Measurements from ENCODE around the gene TPT1. TPM values are rescaled to one million over a fixed set of nuclear protein-coding genes. Genes with fewer than 3 reads are reported as not detected.

Gene TPT1
- total RNA-seq, 1 donor from 2014 or later: 2,772 TPM

DNA sequence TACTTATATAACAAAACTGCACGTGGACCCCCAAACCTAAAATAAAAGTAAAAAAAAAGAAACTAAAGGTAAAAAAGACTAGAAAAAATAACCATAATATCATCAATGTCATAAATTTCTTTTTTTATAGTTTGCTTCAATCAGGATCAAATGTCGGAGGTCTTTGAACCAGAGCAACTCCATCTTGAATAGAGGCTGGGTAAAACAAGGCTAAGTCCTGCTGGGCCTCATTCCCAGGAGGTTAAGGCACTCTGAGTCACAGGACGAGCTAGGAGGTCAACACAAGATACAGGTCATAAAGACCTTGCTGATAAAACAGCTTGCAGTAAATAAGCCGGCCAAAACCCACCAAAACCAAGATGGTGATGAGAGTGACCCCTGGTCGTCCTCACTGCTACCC lies 24.0 kb downstream of the TPT1 start:
- H3K27ac Mint-ChIP-seq: no peak overlapping the region
- no peaks in the 10 kb centered on the region for H3K4me1 Mint-ChIP-seq
- no peaks in the 10 kb centered on the region for H3K27me3 Mint-ChIP-seq (ENCODE audit: low read depth)
- H3K9me3 Mint-ChIP-seq: no peaks in the 10 kb centered on the region
- TF ChIP-seq, protein P1, sequence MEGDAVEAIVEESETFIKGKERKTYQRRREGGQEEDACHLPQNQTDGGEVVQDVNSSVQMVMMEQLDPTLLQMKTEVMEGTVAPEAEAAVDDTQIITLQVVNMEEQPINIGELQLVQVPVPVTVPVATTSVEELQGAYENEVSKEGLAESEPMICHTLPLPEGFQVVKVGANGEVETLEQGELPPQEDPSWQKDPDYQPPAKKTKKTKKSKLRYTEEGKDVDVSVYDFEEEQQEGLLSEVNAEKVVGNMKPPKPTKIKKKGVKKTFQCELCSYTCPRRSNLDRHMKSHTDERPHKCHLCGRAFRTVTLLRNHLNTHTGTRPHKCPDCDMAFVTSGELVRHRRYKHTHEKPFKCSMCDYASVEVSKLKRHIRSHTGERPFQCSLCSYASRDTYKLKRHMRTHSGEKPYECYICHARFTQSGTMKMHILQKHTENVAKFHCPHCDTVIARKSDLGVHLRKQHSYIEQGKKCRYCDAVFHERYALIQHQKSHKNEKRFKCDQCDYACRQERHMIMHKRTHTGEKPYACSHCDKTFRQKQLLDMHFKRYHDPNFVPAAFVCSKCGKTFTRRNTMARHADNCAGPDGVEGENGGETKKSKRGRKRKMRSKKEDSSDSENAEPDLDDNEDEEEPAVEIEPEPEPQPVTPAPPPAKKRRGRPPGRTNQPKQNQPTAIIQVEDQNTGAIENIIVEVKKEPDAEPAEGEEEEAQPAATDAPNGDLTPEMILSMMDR (IDR thresholded peaks at IDR 0.05; ENCODE audit: unreplicated experiment): no peak
- H3K36me3 Mint-ChIP-seq: no peaks in the 10 kb centered on the region
- H3K4me3 Mint-ChIP-seq: no peak overlapping the region
- no peak for DNase-seq (ENCODE audit: low spot score in 2 of 2, unreplicated experiment in 2 of 2)

DNA sequence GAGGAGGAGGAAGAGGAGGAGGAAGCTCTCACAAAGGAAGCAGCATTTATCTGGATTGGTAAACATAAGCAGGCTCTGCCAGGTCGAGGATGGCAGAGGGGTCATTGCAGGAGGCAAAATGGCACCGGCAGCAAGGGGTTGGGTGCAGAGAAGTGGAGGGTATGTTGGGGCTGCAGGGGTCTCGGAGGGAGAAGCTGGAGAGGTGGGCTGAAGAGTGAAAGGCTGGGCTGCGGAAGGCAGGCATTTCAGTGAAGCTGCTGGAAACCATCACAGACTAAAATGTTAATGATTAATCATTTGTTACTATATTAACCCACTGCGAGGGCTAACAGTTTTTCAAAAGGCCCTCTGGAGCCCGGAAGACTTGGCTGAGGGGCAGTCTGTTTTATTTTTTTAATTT lies 24.6 kb downstream of the TPT1 start:
- no peak overlapping the region for H3K27ac Mint-ChIP-seq
- DNase-seq (ENCODE audit: low spot score in 2 of 2, unreplicated experiment in 2 of 2): no peak

GRCh38 chr13:45315520-45316167 lies 25.3 kb downstream of the TPT1 start:
- TF ChIP-seq, protein P1 (IDR thresholded peaks at IDR 0.05; ENCODE audit: unreplicated experiment): no peak
- Mint-ChIP-seq H3K4me1 (peaks cover 7% of the 10 kb centered on the region), H3K9me3 (no peaks in the 10 kb centered on the region), H3K36me3 (no peaks in the 10 kb centered on the region), H3K27ac (no peak overlapping the region), H3K4me3 (no peak overlapping the region), H3K27me3 (ENCODE audit: low read depth) (peaks cover 4% of the 10 kb centered on the region)
- no peak for DNase-seq (ENCODE audit: low spot score in 2 of 2, unreplicated experiment in 2 of 2)

More for the DNA sequence above, 24.6 kb downstream of the TPT1 start:
- peaks cover 1% of the 10 kb centered on the region for H3K27me3 Mint-ChIP-seq (ENCODE audit: low read depth)
- no peak overlapping the region for H3K4me3 Mint-ChIP-seq
- H3K4me1 Mint-ChIP-seq: peaks cover 1% of the 10 kb centered on the region
- H3K36me3 Mint-ChIP-seq: no peaks in the 10 kb centered on the region
- TF ChIP-seq, protein P1 (IDR thresholded peaks at IDR 0.05; ENCODE audit: unreplicated experiment): no peak
- no peaks in the 10 kb centered on the region for H3K9me3 Mint-ChIP-seq

GRCh38 chr13:45314822-45315221 lies 26.2 kb downstream of the TPT1 start:
- Mint-ChIP-seq H3K27me3 (ENCODE audit: low read depth) (peaks cover 4% of the 10 kb centered on the region), H3K4me1 (peaks cover 10% of the 10 kb centered on the region), H3K27ac (no peak overlapping the region), H3K4me3 (no peak overlapping the region), H3K36me3 (no peaks in the 10 kb centered on the region), H3K9me3 (no peaks in the 10 kb centered on the region)
- TF ChIP-seq, protein P1 (IDR thresholded peaks at IDR 0.05; ENCODE audit: unreplicated experiment): no peak
- DNase-seq (ENCODE audit: low spot score in 2 of 2, unreplicated experiment in 2 of 2): no peak

DNA sequence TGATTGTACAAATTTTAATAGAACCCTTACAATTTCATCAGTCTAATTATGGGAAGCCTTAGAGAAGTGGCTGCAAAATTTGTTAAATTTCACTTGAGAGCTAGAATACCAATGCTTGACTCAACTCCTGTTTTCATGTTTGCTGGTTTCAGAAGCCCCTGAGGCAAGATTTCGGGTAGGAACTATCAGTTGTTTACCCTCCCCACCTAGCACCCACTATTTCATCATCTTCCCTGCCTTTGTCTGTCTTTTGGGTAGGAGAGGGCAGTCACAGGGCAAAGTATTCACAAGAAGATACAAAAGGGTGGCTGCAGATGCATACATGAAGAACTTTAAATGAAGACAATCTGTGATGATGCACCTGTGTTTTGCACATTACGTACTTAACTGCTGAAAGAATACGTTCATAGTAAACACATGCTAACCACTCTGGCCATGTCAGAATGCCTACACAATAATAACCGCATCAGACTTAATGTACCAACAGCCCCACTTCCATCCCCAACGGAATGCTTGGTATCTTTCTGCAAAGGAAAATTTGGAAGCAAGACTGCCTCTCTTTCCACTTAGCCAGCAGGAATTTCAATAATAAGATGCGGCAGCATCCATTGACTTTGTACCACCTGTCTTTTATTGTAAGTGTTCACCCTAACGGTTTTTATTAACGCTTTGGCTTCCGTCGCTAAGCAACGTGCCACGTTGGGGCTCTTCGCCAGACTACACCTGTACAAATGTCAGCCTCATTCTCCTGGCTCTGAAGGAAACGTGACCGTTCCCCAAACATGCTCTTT lies 30.4 kb downstream of the TPT1 start:
- H3K27ac Mint-ChIP-seq: no peak overlapping the region
- no peaks in the 10 kb centered on the region for H3K9me3 Mint-ChIP-seq
- no peak for DNase-seq (ENCODE audit: low spot score in 2 of 2, unreplicated experiment in 2 of 2)
- no peaks in the 10 kb centered on the region for H3K36me3 Mint-ChIP-seq
- peaks cover 15% of the 10 kb centered on the region for H3K4me1 Mint-ChIP-seq
- TF ChIP-seq, protein P1 (IDR thresholded peaks at IDR 0.05; ENCODE audit: unreplicated experiment): no peak
- peak overlapping the region; percentile 81 for H3K4me3 Mint-ChIP-seq
- peaks cover 4% of the 10 kb centered on the region for H3K27me3 Mint-ChIP-seq (ENCODE audit: low read depth)

Measured in mesothelial cell of epicardium (in vitro differentiated cells).